Measurements from ENCODE around the gene CD86. TPM values are rescaled to one million over a fixed set of nuclear protein-coding genes. Genes with fewer than 3 reads are reported as not detected.

Gene CD86
- total RNA-seq, 1 experiment from 2014 or later = not detected

GRCh38 chr3:122081543-122082247 is 26.5 kb downstream of the CD86 start:
- Histone ChIP-seq H4K20me1 (ENCODE audit: insufficient read depth) (no peaks in the 10 kb centered on the region), H3K4me3 (replicated peaks in 1 of 2; ENCODE audit: low read depth in 1 of 2, low read length in 2 of 2) (no peak overlapping the region), H3K79me2 (ENCODE audit: insufficient read depth, low read length) (no peaks in the 10 kb centered on the region), H3K27me3 (ENCODE audit: insufficient read depth, low read length) (no peaks in the 10 kb centered on the region), H3K9me3 (ENCODE audit: control insufficient read depth in 1 of 2, insufficient read depth in 1 of 2, low read depth in 1 of 2, low read length in 2 of 2) (no peaks in the 10 kb centered on the region), H3K9ac (ENCODE audit: low read length) (no peak overlapping the region), H3K36me3 (ENCODE audit: control insufficient read depth in 1 of 2, insufficient read depth in 2 of 2, low read length in 2 of 2) (no peaks in the 10 kb centered on the region), H2AFZ (ENCODE audit: low read depth, low read length, poor library complexity, severe bottlenecking) (no peak overlapping the region), H3K4me1 (ENCODE audit: control insufficient read depth in 1 of 2, insufficient read depth in 2 of 2, low read length in 2 of 2) (no peaks in the 10 kb centered on the region), H3K9me2 (ENCODE audit: insufficient read depth) (no peaks in the 10 kb centered on the region), H3K27ac (ENCODE audit: low read depth, low read length) (no peak overlapping the region), H3K4me2 (ENCODE audit: low read length) (no peak overlapping the region)
- TF ChIP-seq ZBTB33 (IDR thresholded peaks at IDR 0.05; ENCODE audit: extremely low read depth, insufficient replicate concordance, low read length) (no peak), ZNF274 (IDR thresholded peaks at IDR 0.05; ENCODE audit: low read depth, low read length) (no peak), SIN3A (IDR thresholded peaks at IDR 0.05; ENCODE audit: low read depth) (no peak), JUND (IDR thresholded peaks at IDR 0.05) (no peak), ATF3 (IDR thresholded peaks at IDR 0.05) (no peak), ZFX (IDR thresholded peaks at IDR 0.05) (no peak), SRF (IDR thresholded peaks at IDR 0.05; ENCODE audit: low read depth) (no peak), MAX (IDR thresholded peaks at IDR 0.05) (no peak), RAD21 (IDR thresholded peaks at IDR 0.05; ENCODE audit: low read depth) (no peak), FOSL1 (IDR thresholded peaks at IDR 0.05; ENCODE audit: low read depth) (no peak), EZH2phosphoT487 (IDR thresholded peaks at IDR 0.05; ENCODE audit: borderline replicate concordance) (no peak), CTCF (IDR thresholded peaks at IDR 0.05 in 2 of 3, conservative IDR thresholded peaks at IDR 0.05 in 1 of 3; ENCODE audit: borderline replicate concordance in 1 of 3, insufficient read depth in 1 of 3, low read depth in 2 of 3, low read length in 2 of 3) (no peak), TCF7L2 (IDR thresholded peaks at IDR 0.05; ENCODE audit: borderline replicate concordance, extremely low read depth, insufficient read depth, insufficient read length) (no peak), SP1 (IDR thresholded peaks at IDR 0.05; ENCODE audit: low read depth) (no peak), POLR2AphosphoS5 (IDR thresholded peaks at IDR 0.05; ENCODE audit: low read depth, low read length) (no peak), CEBPB (IDR thresholded peaks at IDR 0.05; ENCODE audit: low read depth) (no peak), EZH2 (IDR thresholded peaks at IDR 0.05) (no peak), ELF1 (IDR thresholded peaks at IDR 0.05; ENCODE audit: borderline replicate concordance, low read depth) (no peak), POLR2A (IDR thresholded peaks at IDR 0.05; ENCODE audit: borderline replicate concordance, extremely low read depth, insufficient read depth, insufficient read length) (no peak), YY1 (IDR thresholded peaks at IDR 0.05; ENCODE audit: extremely low read depth, insufficient replicate concordance, low read depth, low read length) (no peak)
- intact Hi-C loops (cut with micrococcal nuclease) = no loop called here
- CTCF ChIA-PET = interaction anchor here (0.6 kb wide), 1 partner anchor 782 kb away, joined by 3 read pairs; no protein-coding TSS in a partner anchor
- POLR2A ChIA-PET = no interaction called here
- no TSS peak for BruUV-seq (replicated peaks)
- RAD21 ChIA-PET (ENCODE audit: low non-redundant PET in 1 of 2, low total read pairs in 2 of 2, uncharacterized antibody in 2 of 2, unreplicated experiment in 2 of 2) = no interaction called here
- ATAC-seq = no peak
- DNase-seq (ENCODE audit: low read depth, low spot score) = no peak

Data from HCT116 (cell line).